HUDEP-2 (cell line): Measurements from ENCODE around the gene RNF113A.
"Not testable (repeated sequence)": the region's sequence is repeated elsewhere in the genome, so short reads cannot be mapped to it uniquely, and the experiment has no call there.

ENCODE experiments used
- DNase-seq, 76 experiments: peaks; one replicate each; lab custom pipeline; 2025; ENCODE audit not compliant: unreplicated experiment in 76 of 76; lab: John Stamatoyannopoulos, UW

RNF113A gene

DNA sequence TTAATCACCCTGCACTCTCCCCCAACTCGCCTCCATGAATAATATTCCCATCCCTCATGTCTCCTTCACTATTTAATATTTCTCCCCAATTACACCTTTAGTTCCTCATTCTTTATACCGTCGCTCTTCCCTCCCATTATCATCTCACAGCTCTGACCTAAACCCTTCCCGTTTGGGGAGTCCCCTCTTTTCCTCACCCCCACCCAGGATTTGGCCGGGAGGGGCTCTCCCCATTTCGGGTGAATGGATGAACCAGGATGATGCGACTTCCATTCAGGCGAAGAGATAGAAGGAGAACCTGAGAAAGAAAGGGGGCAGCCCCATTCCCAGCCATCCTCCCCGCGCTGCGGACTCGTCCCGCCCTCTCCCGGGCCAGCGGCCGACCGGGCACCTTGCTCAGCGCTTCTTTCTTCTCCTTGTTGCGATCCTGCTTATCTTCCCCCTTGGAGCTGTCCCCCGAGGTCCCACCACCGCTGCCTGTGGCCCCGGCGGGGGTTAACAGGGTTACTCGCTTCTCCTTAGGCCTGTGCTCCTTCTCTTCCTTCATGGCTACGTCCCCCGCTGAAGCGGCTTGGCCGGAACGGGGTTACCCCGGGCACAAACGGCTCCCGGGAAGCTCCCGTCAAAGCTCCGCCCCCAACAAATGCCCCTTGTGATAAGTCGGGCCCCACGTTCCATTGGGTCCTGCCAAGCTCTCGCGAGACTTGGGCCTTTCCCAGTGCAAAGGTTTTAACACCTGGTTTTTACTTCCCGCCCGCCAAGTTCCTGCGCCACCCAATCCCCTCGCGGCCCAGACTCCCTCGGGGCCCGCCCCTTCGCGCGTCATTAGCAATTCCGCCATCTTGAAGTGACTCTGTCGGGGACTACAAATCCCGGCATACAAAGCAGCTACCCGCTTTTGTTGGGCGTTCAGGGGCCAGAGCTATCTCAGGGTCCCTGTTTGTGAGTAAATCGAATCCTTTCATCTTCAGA lies 18.9 kb downstream of the RNF113A start, which contains the start of gene UPF3B:
Gene UPF3B, minus strand, starts transcription at position 582 of the 972 bp plus-strand sequence. Its CDS starts 35 bp downstream, at position 547.
- peak; percentile 1 to 96 (median 90) for DNase-seq

DNA sequence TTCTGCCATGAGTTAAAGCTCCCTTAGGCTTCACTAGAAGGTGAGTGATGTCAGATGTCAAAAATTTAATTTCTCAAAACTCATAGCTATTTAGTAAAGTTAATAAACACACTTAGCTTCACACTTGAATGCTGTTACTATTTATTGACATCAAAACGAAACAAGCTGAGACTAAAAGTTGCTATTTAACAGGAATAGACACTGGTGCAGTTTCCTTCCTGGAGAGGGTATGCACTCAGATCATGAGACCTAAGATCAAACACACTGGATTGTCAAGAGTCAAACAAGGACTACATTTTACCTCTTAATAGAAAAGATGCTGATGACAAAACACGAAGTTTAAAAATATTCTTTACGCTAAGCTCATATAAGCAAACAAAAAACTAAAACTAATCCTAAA lies 37.6 kb downstream of the RNF113A start:
- DNase-seq, result no peak

DNA sequence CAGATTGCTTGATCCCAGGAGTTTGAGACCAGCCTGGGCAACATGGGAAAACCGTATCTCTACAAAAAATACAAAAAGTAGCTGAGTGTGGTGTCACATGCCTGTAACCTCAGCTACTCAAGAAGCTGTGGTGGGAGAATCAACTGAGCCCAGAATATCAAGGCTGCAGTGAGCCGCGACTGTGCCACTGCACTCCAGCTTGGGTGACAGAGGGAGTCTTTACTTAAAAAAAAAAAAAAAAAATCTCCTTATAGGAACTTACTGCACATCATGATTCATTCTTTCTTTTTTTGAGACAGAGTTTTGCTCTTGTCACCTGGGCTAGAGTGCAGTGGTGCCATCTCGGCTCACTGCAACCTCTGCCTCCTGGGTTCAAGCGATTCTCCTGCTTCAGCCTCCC lies 43.1 kb downstream of the RNF113A start:
- no peak for DNase-seq

DNA sequence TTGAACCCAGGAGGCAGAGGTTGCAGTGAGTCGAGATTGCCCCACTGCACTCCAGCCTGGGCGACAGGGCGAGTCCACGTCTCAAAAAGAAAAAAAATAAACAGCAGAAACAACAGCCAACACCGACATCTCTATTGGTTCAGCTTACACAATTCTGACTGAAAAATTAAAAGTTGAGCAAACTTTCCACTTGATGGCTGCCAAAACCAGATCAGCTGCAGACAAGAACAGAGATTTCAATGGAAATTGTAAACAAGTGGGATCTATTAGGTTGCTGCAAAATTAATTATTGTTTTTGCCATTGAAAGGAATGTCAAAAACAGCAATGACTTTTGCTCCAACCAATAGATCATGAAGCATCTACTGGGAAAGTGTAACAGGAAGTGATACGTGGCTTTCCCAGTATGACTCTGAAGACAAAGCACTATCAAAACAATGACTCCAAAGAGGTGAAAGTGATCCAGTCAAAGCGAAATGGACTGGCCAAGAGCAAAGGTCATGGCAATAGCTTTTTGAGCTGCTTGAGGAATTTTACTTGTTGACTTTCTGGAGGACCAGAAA lies 45.1 kb downstream of the RNF113A start:
- DNase-seq, result no peak

DNA sequence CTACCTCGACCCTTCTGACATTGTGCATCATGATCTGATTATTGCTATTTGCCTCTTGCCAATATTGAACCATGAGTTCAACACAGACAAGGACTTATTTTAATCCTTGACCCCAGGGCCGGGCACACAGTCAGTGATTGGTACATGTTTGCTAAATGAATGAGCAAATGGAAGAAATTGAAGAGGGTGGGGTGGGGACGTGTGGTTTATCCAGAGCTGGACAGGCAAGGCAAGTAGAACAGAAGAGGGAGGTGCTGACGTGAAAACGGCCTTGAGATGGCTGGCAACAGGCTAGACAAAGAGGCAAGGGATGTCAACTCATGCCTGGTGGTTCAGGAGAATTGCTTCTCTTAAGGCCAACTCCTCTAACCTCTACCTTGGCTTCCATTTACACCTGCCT lies 47.3 kb downstream of the RNF113A start:
- DNase-seq, result not testable (repeated sequence)

DNA sequence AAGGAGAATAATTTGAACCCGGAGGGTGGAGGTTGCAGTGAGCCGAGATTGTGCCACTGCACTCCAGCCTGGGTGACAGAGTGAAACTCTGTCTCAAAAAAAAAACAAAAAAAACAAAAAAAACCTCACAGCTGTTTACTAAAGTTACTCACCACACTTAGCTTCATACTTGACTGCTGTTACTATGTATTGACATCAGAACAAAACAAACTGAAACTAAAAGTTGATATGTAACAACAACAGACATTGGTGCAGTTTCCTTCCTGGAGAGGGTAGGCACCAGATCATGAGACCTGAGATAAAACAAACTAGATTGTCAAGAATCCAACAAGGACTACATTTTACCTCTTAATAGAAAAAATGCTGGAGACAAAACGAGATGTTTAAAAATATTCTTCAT lies 49.8 kb downstream of the RNF113A start:
- DNase-seq, result not testable (repeated sequence)
